H9 (cell line): ENCODE data around the gene DOCK1. TPM values are rescaled to one million over a fixed set of nuclear protein-coding genes. Genes with fewer than 3 reads are reported as not detected.

ENCODE experiments used
- DNase-seq: peaks from one replicate; pipeline ENCODE4 v3.0.0-alpha.2; 2017
- H2AFZ ChIP-seq: one replicate; pipeline ENCODE4 v1.6.1; 2013; ENCODE audit warnings: mild to moderate bottlenecking, low read length, control low read depth, moderate library complexity
- H2AK5ac ChIP-seq: 2 replicates; pipeline ENCODE4 v1.6.1; 2013; ENCODE audit warnings: low read length, control low read depth, mixed read lengths; ENCODE audit not compliant: insufficient read length
- H2BK120ac ChIP-seq: one replicate; pipeline ENCODE4 v1.6.1; 2013; ENCODE audit warnings: low read depth, mild to moderate bottlenecking, low read length, control low read depth, inconsistent platforms; ENCODE audit not compliant: poor library complexity, severe bottlenecking
- H2BK12ac ChIP-seq: 2 replicates; pipeline ENCODE4 v1.6.1; 2013; ENCODE audit warnings: low read length, control low read depth, mixed read lengths, low read depth; ENCODE audit not compliant: insufficient read length
- H2BK15ac ChIP-seq: 2 replicates; pipeline ENCODE4 v1.6.1; 2013; ENCODE audit warnings: low read depth, low read length, control low read depth
- H2BK20ac ChIP-seq: one replicate; pipeline ENCODE4 v1.6.1; 2013; ENCODE audit warnings: low read depth, mild to moderate bottlenecking, low read length, control low read depth, inconsistent platforms; ENCODE audit not compliant: poor library complexity, severe bottlenecking
- H2BK5ac ChIP-seq: 2 replicates; pipeline ENCODE4 v1.6.1; 2013; ENCODE audit warnings: low read length, control low read depth, mixed read lengths; ENCODE audit not compliant: insufficient read length
- H3K14ac ChIP-seq: 2 replicates; pipeline ENCODE4 v1.6.1; 2013; ENCODE audit warnings: low read length, control low read depth; ENCODE audit not compliant: insufficient read depth
- H3K18ac ChIP-seq: 2 replicates; pipeline ENCODE4 v1.6.1; 2013; ENCODE audit warnings: low read depth, mild to moderate bottlenecking, mixed read lengths, low read length, control low read depth; ENCODE audit not compliant: insufficient read length
- H3K23ac ChIP-seq: 2 replicates; pipeline ENCODE4 v1.6.1; 2013; ENCODE audit warnings: low read length, control low read depth, mixed read lengths, low read depth; ENCODE audit not compliant: insufficient read length
- H3K23me2 ChIP-seq: 2 replicates; pipeline ENCODE4 v1.6.1; 2013; ENCODE audit warnings: low read depth, mild to moderate bottlenecking, mixed read lengths, low read length, control low read depth; ENCODE audit not compliant: insufficient read length, poor library complexity, severe bottlenecking
- H3K27ac ChIP-seq: 2 replicates; pipeline ENCODE4 v1.5.1; 2013; ENCODE audit warnings: low read length, control low read depth, mixed read lengths, low read depth; ENCODE audit not compliant: insufficient read length
- H3K27me3 ChIP-seq: 2 replicates; pipeline ENCODE4 v1.6.1; 2013; ENCODE audit warnings: low read length, control low read depth, inconsistent platforms; ENCODE audit not compliant: insufficient read depth
- H3K4ac ChIP-seq: 2 replicates; pipeline ENCODE4 v1.6.1; 2013; ENCODE audit warnings: low read depth, mild to moderate bottlenecking, control low read depth, inconsistent platforms, low read length, moderate library complexity
- H3K4me1 ChIP-seq: 2 replicates; pipeline ENCODE4 v1.6.1; 2013; ENCODE audit warnings: low read length, control low read depth, inconsistent platforms; ENCODE audit not compliant: insufficient read depth
- H3K4me2 ChIP-seq: 2 replicates; pipeline ENCODE4 v1.6.1; 2013; ENCODE audit warnings: low read length, control low read depth, mixed read lengths; ENCODE audit not compliant: insufficient read length, insufficient read depth
- H3K56ac ChIP-seq: 2 replicates; pipeline ENCODE4 v1.6.1; 2013; ENCODE audit warnings: low read depth, mild to moderate bottlenecking, mixed read lengths, low read length, control low read depth; ENCODE audit not compliant: insufficient read length
- H3K79me1 ChIP-seq: 2 replicates; pipeline ENCODE4 v1.6.1; 2013; ENCODE audit warnings: low read depth, mild to moderate bottlenecking, moderate library complexity, low read length, control low read depth, inconsistent platforms; ENCODE audit not compliant: insufficient read depth, poor library complexity, severe bottlenecking
- H3K79me2 ChIP-seq: 2 replicates; pipeline ENCODE4 v1.6.1; 2013; ENCODE audit warnings: low read length, control low read depth, inconsistent platforms; ENCODE audit not compliant: insufficient read depth
- H3K9ac ChIP-seq: 2 replicates; pipeline ENCODE4 v1.6.1; 2013; ENCODE audit warnings: low read length, control low read depth, mixed read lengths; ENCODE audit not compliant: insufficient read length; ENCODE audit errors: extremely low read depth
- H3K9me3 ChIP-seq: one replicate; pipeline ENCODE4 v1.6.1; 2013; ENCODE audit warnings: low read depth, low read length, inconsistent platforms; ENCODE audit not compliant: control insufficient read depth
- H3T11ph ChIP-seq: one replicate; pipeline ENCODE4 v1.6.1; 2013; ENCODE audit warnings: mild to moderate bottlenecking, low read length, control low read depth, inconsistent platforms
- H4K20me1 ChIP-seq: one replicate; pipeline ENCODE4 v1.6.1; 2013; ENCODE audit not compliant: control insufficient read depth, insufficient read length, insufficient read depth
- H4K5ac ChIP-seq: 2 replicates; pipeline ENCODE4 v1.6.1; 2013; ENCODE audit warnings: low read depth, mild to moderate bottlenecking, mixed read lengths, low read length, control low read depth; ENCODE audit not compliant: insufficient read length
- H4K8ac ChIP-seq: replicated peaks from 2 replicates; pipeline ENCODE4 v1.6.1; 2013; ENCODE audit warnings: low read length, control low read depth, mixed read lengths, low read depth; ENCODE audit not compliant: insufficient read length
- H4K91ac ChIP-seq: 2 replicates; pipeline ENCODE4 v1.6.1; 2013; ENCODE audit warnings: low read depth, mild to moderate bottlenecking, moderate library complexity, mixed read lengths, low read length, control low read depth; ENCODE audit not compliant: insufficient read length
- H3K27ac Mint-ChIP-seq, 3 experiments: 2 replicates in 2 of 3; 3 replicates in 1 of 3; pipeline ENCODE4 v1.8.0; 2020 to 2021; ENCODE audit warnings: mixed read lengths in 3 of 3, mild to moderate bottlenecking in 1 of 3, moderate library complexity in 1 of 3
- H3K27me3 Mint-ChIP-seq: 2 replicates; pipeline ENCODE4 v1.8.0; 2021; ENCODE audit warnings: low read depth, mild to moderate bottlenecking, moderate library complexity, mixed read lengths
- H3K36me3 Mint-ChIP-seq, 3 experiments: 2 replicates in 2 of 3; 3 replicates in 1 of 3; pipeline ENCODE4 v1.8.0; 2020 to 2021; ENCODE audit warnings: low read depth in 3 of 3, mixed read lengths in 3 of 3; ENCODE audit not compliant: insufficient read depth in 1 of 3
- H3K4me1 Mint-ChIP-seq, 2 experiments: 2 replicates each; pipeline ENCODE4 v1.8.0; 2020; ENCODE audit warnings: mixed read lengths in 2 of 2
- H3K4me3 Mint-ChIP-seq, 2 experiments: 2 replicates in 1 of 2; 3 replicates in 1 of 2; pipeline ENCODE4 v1.8.0; 2020 to 2021; ENCODE audit warnings: mild to moderate bottlenecking in 2 of 2, mixed read lengths in 2 of 2, moderate library complexity in 1 of 2
- H3K9me3 Mint-ChIP-seq, 2 experiments: 2 replicates in 1 of 2; 3 replicates in 1 of 2; pipeline ENCODE4 v1.8.0; 2020; ENCODE audit warnings: mild to moderate bottlenecking in 2 of 2, mixed read lengths in 2 of 2, moderate library complexity in 1 of 2
- CTCF ChIP-seq: fragments of 200-600 bp; sonication (generic); conservative IDR thresholded peaks from 3 replicates; pipeline ENCODE4 v1.8.0; 2021; ENCODE audit warnings: antibody characterized with exemption, mild to moderate bottlenecking
- WGBS: extraction: QIAGEN DNeasy Blood & Tissue Kit; methylation state at CpG from one replicate; pipeline ENCODE4 v1.1.7; 2013; ENCODE audit warnings: missing lambda C conversion rate, low lambda C conversion rate, mixed read lengths; ENCODE audit not compliant: insufficient read length; ENCODE audit errors: extremely low coverage; 5-methylcytosine and 5-hydroxymethylcytosine counted together
- total RNA-seq: library from RNA; stranded (reverse); gene quantifications from 2 replicates; pipeline ENCODE4 v1.2.1, GENCODE V29; 2021

Gene DOCK1
- total RNA-seq, 1 experiment from 2014 or later: 57.0 TPM

GRCh38 chr10:127420138-127420684, 515.0 kb downstream of the DOCK1 start:
- Histone ChIP-seq H3T11ph (no peak overlapping the region), H2BK120ac (no peak overlapping the region), H3K18ac (no peak overlapping the region), H4K8ac (no peak overlapping the region), H4K20me1 (no peaks in the 10 kb centered on the region), H3K27me3 (no peaks in the 10 kb centered on the region), H2AFZ (no peak overlapping the region), H3K14ac (no peak overlapping the region; the same call in 1 of the 2 replicates), H3K9me3 (no peaks in the 10 kb centered on the region), H2AK5ac (no peak overlapping the region), H4K91ac (no peak overlapping the region), H4K5ac (no peak overlapping the region), H3K79me1 (no peaks in the 10 kb centered on the region), H3K79me2 (no peaks in the 10 kb centered on the region), H3K4me1 (no peaks in the 10 kb centered on the region), H2BK20ac (no peak overlapping the region), H3K23me2 (no peaks in the 10 kb centered on the region), H3K27ac (no peak overlapping the region), H2BK15ac (no peak overlapping the region), H3K4me2 (no peak overlapping the region), H2BK5ac (no peak overlapping the region), H3K23ac (no peak overlapping the region), H3K56ac (no peak overlapping the region), H3K9ac (no peak overlapping the region), H3K4ac (no peak overlapping the region), H2BK12ac (no peak overlapping the region)
- DNase-seq: no peak
- WGBS: no CpG with 5 or more reads among the region's 10 CpGs
- no peak overlapping the region for H3K4me3 Mint-ChIP-seq
- no peaks in the 10 kb centered on the region for H3K27me3 Mint-ChIP-seq
- H3K9me3 Mint-ChIP-seq: no peaks in the 10 kb centered on the region
- peaks cover 11 to 15% of the 10 kb centered on the region in 2 experiments for H3K4me1 Mint-ChIP-seq
- H3K36me3 Mint-ChIP-seq: peaks cover 3 to 18% (median 6%) of the 10 kb centered on the region in 3 experiments; a peak in 5 of 7 replicates
- no peak for TF ChIP-seq CTCF
- peak overlapping the region in 1 of 3 experiments; percentile 25; a peak in 1 of 7 replicates for H3K27ac Mint-ChIP-seq
